Prostate gland (tissue), 2 donors: ENCODE data around the gene MYH4.

Experiments
- CTCF ChIP-seq, 4 experiments: fragments of 200-600 bp in 2 of 4; fragments of 450-650 bp in 2 of 4; sonication (generic) in 2 of 4; IDR thresholded peaks; 1 replicate in 3 of 4; 2 replicates in 1 of 4; pipeline ENCODE4 v1.5.1; 2016 to 2019; ENCODE audit warnings: antibody characterized with exemption in 4 of 4, mild to moderate bottlenecking in 2 of 4, moderate library complexity in 2 of 4
- POLR2A ChIP-seq: fragments of 450-650 bp; IDR thresholded peaks from one replicate; pipeline ENCODE4 v1.6.1; 2016; ENCODE audit warnings: antibody characterized with exemption, mild to moderate bottlenecking

GRCh38 chr17:10513299-10514067, 44.1 kb upstream of the MYH4 start:
- no peak for TF ChIP-seq CTCF (IDR thresholded peaks at IDR 0.05)
- TF ChIP-seq POLR2A: no peak
